ENCODE measurements around the gene TMEM267.
"Not testable (repeated sequence)": the region's sequence is repeated elsewhere in the genome, so short reads cannot be mapped to it uniquely, and the experiment has no call there.

Gene TMEM267, protein sequence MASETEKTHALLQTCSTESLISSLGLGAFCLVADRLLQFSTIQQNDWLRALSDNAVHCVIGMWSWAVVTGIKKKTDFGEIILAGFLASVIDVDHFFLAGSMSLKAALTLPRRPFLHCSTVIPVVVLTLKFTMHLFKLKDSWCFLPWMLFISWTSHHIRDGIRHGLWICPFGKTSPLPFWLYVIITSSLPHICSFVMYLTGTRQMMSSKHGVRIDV

DNA sequence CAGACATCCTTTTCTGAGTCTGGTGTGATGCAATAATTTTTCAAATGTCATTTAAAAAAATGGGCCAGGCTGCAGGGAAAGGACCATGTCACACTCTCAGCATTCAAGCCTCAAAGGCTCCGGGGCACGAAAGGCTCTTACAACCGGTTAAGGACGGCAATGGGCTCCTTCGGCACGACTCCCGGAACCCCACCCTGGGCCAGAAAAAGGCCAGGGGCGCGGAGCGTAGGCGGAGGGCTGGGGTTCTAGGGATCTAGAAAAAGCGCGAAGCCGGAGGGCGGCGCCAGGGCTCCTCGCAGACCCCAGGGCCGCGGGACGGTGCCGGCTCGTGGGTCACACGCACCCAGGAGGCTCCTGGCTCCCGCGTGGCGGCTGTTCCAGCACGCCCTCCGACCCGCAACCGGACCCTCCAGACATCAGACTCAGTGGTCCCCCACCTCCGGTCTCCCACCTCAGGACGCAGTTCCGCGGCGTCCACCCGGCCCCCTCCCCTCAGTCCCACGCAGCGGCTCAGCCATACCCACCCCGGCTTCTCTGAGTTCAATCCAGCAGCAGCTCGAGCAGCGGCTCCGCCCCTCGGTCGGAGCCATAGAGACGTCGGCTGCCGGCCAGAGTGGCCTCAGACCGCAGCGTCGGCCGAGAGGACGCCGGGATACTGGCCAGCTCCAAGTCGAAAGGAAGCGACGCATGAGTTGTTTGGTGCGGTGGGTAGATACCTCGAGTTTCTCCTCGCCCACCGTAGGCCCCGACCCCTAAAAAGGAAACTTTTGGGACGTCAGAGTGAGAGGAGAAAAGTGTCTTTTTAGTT is at the start of gene TMEM267:
Gene TMEM267, minus strand, starts transcription at position 568 of the 808 bp plus-strand sequence. CDS start 29,896 bp downstream, outside the sequence.
- peak; percentile 94 for DNase-seq

DNA sequence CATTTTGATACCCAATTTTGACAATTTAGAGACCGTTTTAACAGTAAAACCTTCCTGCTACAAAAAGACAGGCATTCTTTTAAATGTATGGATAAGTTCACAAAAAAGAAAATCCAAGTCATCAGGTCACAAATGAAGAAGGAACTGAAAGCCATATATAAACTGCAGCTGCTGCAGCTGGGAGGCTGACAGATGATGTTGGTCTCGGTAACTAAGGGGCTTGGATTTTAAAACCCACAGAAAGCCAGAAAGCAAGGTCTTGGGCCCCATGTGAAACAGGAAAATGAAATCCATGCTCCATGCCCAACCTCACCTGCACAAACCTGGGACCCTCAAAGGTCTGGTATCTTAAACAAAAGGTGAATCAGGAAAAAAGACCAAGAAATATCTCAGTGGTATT is 47.0 kb upstream of the TMEM267 start:
- no peak for DNase-seq

DNA sequence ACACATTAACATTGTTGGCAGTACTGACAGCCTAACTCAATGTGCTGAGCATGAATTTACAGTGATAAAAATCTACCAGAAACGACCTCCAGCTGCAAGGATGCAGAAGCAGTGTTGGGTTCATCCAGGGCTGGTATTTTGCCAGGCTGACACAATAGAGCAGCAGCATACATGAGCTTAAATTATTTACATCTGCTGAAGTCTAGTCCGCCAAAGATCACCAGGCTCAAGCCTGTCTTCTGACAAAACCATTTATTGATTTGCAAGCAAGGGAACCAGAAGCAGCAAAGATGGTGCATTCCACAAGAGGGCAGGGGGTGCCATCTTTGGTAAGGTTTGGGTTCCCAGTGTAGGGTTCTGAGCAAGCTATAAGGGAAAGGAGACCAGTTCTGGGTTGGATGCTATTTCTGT is 40.0 kb upstream of the TMEM267 start:
- DNase-seq = no peak

DNA sequence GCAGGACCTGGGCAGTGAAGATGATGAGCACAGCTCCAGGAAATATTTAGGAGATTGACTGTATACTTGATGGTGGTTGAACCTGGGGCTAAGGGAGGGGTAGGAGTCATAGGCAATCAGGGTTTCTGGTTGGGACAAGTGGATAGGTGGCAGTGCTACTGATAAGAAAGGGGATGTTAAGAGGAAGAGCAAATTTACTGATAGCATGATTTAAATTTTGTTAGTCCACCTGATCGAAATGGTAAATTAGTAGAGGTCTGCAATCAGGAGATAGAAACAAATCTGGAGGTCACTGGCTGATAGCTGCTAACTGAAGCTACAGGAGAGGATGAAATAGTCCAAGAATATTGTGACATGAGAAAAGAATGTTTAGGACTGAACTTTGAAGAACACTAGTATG is 37.0 kb upstream of the TMEM267 start:
- DNase-seq = no peak

DNA sequence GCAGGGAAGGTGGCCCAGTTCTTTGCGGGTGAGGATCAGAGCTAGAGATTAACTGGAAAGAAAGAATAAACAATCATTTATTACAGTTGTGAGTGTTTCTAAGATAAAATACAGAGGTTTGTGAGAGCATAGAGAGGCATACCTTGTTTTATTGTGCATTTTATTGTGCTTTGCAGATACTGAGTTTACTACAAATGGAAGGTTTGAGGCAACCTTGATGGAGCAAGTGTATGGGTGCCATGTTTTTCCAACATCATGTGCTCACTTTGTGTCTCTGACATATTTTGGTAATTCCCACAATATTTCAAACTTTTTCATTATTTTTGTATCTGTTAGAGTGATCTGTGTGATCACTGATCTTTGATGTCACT is 32.0 kb upstream of the TMEM267 start:
- DNase-seq = no peak

DNA sequence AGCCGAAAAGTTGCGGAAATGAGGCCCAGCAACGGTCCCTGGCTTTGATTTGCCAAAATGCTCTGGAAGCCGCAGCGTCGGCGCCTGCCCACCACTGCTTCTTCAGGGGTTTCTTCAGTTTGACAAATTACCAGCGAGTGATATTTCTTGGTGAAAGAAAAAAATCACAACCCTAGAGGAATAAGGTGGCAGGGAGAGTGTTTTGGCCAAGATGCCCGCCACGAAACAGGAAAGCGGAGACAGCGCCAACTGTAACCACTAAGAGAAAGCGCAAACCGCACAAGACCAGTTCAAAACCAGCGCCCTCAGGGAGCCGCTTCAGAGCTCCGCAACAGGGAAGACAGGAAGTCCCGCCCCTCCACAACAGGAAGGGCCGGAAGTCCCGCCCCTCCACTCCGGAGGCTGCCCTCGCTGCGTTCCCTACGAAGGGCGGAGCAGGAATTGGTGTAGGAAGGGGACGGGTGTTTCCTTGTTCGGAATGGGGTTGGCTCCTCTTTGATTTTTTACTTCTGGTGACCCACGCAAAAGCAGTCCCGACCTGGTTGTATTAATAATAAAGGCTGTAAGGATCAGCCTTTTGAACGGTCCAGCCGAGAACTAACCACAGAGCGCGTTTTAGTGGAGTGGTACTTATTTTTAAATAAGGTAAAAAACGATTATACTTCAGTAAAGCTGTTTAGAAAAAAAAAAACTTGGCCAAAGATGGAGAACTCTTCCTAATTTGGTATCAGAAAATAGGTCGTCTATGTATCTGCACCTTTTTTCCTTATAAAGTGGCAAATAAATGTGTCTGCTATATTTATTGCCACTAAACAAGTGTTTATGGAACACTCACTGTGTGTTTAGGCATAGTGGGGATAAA is 31.4 kb upstream of the TMEM267 start, which contains the start of gene C5orf34:
Gene C5orf34, minus strand, starts transcription at position 333 of the 862 bp plus-strand sequence. CDS start 5,809 bp downstream, outside the sequence.
- DNase-seq = peak; percentile 97

DNA sequence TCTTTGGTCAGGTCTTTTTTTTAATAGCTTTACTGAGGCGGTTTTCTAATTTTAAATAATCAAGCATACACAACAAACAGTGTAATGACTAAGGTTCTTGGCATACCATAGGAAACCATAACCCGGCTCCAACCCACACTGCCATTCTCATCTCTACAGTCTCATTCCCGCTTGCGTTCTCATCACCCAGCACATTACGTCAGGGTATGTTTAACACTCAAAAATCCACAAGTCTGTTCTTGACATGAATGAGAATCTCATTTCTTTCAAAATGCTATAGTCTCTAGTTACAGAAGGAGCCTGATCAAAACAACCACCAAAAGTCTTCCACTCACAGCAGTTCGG is 30.8 kb upstream of the TMEM267 start:
- peak; percentile 47 for DNase-seq

DNA sequence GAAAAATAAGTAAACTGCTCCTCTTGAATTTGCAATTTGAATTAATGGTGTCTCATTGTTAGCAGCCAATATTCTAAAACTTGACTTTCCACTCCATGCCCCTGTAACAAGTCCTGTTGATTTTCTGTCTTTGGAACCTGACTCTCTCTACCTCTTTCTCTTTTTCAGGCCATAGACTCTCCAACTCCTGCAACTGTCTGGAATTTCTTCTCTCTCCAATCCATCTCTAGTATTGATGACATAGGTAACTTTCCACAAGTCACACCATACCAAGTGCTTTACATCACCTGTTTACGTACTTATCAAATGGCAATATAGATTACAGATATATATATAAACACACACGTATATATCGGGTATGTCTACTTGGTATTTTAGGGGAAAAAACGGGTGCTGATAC is 30.4 kb upstream of the TMEM267 start:
- DNase-seq = no peak

DNA sequence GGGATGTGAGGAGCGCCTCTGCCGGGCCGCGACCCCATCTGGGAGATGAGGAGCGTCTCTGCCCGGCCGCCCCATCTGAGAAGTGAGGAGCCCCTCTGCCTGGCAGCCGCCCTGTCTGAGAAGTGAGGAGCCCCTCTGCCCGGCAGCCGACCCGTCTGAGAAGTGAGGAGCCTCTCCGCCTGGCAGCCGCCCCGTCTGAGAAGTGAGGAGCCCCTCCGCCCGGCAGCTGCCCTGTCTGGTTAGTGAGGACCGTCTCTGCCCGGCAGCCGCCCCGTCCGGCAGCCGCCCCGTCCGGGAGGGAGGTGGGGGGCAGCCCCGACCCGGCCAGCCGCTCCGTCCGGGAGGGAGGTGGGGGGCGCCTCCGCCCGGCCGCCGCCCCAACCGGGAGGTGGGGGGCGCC is 27.4 kb upstream of the TMEM267 start:
- DNase-seq = not testable (repeated sequence)

DNA sequence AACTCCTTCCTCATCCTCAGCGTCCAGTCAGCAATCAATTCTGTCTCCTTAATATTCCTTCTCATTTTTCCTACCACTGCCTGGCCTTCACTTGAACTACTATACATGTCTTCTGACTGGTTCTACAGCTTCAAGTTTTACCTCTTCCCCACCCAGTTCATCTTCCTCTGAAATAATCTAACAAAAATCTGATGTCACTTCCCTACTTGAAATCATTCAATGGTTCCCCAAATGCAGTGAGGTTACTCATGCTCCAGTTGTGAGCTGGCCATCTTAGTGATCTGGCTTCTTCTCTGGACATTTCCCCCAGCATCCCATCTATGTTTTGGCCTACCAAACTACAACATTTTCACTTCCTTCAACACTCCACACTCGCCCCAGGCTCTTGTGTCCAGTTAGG is 14.9 kb upstream of the TMEM267 start:
- no peak for DNase-seq

DNA sequence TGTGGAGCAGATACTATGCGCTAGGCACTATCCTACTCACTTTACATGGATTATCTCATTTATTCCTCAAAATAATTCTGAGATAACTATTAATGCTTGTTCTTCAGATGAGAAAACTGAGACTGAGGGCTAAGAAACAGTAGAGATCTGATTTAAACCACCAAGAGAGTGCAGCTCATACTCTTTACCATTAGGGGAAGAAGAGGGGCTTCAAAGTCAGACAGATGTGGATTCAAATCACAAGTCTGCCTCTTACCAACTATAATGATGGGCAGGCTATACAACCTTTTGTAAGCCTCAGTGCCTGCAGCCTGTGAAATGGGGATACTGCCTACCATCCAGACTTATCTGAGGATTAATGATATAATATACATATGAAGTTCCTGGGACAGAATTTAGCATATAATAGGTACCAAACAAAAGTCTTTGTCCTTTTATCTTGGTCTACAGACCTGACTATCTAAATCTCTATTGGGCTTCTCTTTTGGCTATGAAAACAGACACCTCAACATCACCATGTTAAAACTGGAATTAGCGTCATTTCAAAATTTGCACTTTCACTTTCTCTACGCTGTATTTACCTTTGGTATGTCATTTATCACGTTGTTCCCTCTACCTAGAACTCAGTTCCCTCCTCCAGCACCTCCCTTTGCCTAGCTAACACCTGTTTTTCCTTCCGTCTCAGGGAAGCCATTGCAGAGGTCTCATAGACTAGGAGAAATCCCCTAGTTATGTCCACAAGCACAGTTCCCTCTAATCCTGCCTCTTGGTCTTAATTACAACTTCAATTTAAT is 13.8 kb upstream of the TMEM267 start:
- DNase-seq = no peak

DNA sequence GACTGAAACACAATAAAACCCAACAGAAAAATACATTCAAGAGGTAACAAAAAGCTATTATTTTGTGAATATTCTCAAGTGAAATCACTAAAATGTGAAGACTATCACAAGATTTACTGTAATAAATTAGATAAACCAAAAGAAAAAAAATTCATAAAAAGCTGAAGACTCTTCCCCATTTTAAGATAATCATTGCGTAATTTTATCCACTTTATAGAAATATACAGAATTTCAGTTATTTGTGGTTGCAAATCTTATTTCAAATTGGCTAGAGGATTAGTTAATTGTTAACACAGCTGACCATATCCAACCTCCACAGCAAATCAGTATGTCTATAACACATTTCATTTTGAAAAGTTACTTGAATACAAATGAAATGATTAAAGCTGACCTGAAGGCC is 7.7 kb upstream of the TMEM267 start:
- DNase-seq = no peak

DNA sequence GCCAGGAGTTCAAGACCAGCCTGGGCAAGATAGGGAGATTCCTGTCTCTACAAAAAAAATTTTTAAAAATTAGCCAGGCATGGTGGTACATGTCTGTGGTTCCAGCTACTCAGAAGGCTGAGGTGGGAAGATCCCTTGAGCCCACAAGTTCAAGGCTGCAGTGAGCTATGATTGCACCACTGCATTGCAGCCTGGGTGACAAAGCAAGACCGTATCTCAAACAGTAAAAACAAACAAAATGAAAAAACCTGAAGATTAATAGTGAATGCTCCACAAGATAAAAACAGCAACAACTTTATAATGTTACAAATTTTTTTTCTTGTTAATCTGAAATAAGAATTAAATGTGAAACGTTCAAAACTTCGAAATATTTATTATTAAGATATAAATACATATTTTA is 2.7 kb upstream of the TMEM267 start:
- DNase-seq = no peak

DNA sequence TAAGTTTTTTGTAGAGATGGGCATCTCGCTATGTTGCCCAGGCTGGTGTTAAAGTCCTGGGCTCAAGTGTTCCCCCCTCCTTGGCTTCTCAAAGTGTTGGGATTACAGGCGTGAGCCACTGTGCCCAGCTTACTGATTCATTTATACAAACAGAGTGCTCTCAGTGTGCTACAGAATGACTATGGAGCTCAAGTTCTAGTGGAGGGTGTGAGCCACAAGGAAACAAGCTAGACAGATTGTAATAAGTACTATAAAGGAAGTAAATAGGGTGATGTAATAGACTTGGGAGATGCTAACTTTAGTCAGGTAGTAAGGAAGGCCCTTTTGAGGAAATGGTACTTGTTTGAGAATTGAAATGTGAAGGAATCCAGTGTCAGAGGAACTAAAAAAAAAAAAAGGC is 1.7 kb upstream of the TMEM267 start:
- DNase-seq = no peak

DNA sequence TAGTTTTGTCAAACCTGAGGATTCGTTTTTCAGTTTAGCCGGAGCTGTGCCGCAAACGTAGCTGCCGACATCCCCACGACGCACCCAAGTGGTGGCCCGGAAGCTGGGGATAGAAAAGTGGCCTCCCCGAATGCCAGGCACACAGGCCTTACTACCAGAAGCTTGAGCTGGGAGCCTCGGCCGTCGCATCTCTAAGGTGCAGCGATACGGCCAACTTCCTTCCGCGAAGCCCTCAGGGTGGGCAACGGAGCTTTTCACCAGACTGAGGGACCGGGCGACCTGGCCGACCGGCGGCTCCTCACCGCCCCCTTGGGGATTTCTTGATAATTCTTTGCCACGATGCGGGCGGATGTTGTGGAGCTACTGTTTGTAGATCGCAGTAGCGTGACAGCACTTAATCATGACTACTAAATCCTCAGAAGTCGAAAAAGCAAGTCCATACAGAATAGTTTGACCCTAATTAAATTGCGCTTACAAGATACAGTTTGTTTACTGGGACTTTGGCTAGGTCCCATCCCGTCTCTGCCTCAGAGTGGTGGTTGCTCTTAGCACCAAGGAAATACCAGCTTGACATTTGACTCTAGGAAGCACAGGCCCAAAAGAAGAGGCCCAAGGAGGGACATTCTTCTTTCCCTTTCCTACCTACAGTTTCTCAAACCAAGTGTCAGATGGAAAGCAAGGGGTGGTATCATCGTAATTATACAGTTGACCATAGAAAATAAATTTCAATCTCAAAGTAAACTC is 613 bp upstream of the TMEM267 start:
- DNase-seq = peak; percentile 77

DNA sequence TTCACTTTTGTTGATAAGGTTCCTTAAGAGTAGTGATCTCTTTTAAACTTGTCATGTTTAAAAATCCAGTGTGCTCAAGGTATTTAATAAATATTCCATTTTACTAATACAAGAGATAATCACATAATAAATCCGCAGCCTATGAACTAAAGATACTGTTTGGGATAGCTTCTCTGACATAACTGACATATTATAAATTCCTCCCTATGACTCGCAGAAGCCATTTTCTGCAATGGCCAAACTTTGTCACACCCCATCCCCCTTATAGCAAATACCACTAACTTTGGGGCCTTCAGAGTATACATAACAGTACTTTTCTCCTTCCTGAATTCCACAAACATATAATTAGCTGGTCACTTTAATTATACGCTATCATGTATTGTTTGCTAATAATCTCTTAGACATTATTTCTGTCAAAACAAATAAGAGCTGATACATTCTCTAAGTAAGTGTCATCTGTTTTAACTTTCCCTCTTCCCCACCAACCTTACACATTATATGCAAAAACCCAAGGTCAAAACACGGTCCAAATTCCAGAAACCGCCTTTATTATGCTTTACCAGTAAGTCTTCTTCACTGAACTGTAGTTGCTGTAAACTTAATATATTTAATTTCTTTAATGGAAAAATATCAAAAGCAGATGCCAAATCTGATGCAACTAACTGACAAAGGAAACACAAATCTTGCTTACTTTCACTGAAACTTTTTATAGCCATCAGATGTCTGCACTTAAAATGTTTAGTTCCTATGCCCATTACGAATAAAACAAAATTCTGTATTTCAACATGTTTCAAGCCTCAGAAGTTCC is 971 bp downstream of the TMEM267 start:
- DNase-seq = no peak

DNA sequence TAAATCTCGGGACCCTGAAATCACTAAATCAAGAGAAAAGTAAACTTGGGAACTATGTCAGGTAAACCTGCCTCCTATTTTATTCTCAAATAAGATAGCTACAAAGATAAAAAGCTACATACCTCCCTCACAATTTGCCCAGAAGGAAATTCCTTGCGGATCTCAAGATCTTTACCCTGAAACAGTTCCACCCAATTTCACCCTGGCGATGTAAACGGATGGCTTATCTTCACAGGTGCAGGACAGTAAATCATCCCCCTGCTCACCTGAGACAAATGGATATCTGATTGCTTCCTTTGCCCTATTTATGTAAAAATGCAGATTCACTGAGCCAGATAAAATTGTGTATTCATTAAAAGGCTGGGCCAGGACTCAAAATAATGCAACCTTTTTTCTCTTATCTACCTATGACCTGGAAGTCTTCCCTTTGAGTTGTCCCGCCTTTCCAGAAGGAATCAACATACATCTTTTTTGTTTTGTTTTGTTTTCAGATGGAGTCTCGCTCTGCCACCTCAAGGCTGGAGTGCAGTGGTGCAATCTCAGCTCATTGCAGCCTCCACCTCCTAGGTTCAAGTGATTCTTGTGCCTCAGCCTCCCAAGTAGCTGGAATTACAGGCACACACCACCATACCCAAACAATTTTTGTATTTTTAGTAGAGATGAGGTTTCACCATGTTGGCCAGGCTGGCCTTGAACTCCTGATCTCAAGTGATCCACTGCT is 13.8 kb downstream of the TMEM267 start:
- no peak for DNase-seq

DNA sequence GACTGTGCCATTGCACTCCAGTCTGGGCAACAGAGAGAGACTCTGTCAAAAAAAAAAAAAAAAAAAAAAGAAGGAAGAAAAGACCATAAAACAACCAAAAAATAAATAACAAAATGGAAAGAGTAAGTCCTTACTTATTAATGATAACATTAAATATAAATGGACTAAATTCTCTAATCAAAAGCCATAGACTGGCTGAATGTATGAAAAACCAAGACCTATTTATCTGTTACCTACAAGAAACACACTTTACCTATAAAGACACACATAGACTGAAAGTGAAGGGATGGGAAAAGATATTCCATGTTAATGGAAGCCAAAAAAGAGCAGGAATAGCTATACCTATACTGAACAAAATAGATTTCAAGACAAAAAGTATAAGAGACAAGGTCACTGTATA is 16.6 kb downstream of the TMEM267 start:
- DNase-seq = no peak

DNA sequence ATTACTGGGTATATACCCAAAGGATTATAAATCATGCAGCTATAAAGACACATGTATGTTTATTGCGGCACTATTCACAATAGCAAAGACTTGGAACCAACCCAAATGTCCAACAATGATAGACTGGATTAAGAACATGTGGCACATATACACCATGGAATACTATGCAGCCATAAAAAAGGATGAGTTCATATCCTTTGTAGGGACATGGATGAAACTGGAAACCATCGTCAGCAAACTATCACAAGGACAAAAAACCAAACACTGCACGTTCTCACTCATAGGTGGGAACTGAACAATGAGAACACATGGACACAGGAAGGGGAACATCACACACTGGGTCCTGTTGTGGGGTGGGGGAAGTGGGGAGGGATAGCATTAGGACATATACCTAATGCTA is 18.2 kb downstream of the TMEM267 start:
- not testable (repeated sequence) for DNase-seq

DNA sequence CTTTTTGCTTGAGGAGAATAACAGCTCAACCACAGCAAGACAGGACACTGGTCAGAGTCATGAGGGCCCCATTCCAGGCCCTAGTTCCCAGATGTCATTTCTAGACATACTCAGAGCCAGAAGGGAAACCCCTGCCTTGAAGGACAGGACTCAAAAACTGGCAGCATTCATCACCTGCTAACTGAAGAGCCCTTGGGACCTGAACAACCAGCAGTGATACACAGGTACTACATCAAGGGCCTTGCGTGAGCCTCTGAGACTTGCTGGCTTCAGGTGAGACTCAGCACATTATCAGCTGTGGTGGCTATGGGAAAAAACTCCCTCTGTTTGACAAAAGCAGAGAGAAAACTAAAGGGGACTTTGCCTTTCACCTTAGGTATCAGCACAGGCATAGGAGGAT is 22.6 kb downstream of the TMEM267 start:
- DNase-seq = no peak

All from NCI-H146 (cell line).